H1 (cell line): Measurements from ENCODE around the gene SLC25A42. TPM values are rescaled to one million over a fixed set of nuclear protein-coding genes. Genes with fewer than 3 reads are reported as not detected.

Source experiments
- CREB1 ChIP-seq: IDR thresholded peaks from 2 replicates; pipeline ENCODE4 v1.6.1; 2012; ENCODE audit warnings: inconsistent platforms
- JUND ChIP-seq: IDR thresholded peaks from 2 replicates; pipeline ENCODE4 v1.6.1; 2011; ENCODE audit warnings: mild to moderate bottlenecking, improper control_type of control experiment, low read length
- NANOG ChIP-seq: IDR thresholded peaks from 2 replicates; pipeline ENCODE4 v1.6.1; 2011; ENCODE audit warnings: low read length, low read depth, mild to moderate bottlenecking, inconsistent platforms; ENCODE audit not compliant: insufficient read depth, poor library complexity, severe bottlenecking
- SIN3A ChIP-seq, 2 experiments: IDR thresholded peaks in 1 of 2; conservative IDR thresholded peaks in 1 of 2; 2 replicates each; pipeline ENCODE4 v1.6.1; 2011 to 2012; ENCODE audit warnings: low read length in 2 of 2, improper control_type of control experiment in 1 of 2, low read depth in 1 of 2, mild to moderate bottlenecking in 1 of 2
- polyA plus RNA-seq, 7 experiments: library from polyadenylated mRNA; depleted of rRNA in 3 of 7; stranded (reverse) in 5 of 7; unstranded in 2 of 7; fragments of >200 nt in 5 of 7; fragments of 200-250 nt in 2 of 7; gene quantifications; 1 replicate in 5 of 7; 2 replicates in 1 of 7; 4 replicates in 1 of 7; pipeline versions ENCODE4 v1.2.1 to v1.2.3, GENCODE V29; 2011 to 2013; ENCODE audit warnings: missing spikeins in 2 of 7, mixed read lengths in 2 of 7
- total RNA-seq: library from RNA; stranded (reverse); fragmentation: NEBNext Ultra II Directional; extraction: Animal tissue kit (Norgen Biotek cat#: 25700); gene quantifications from 2 replicates; pipeline ENCODE4 v1.2.1, GENCODE V29; 2021

The SLC25A42 gene
- total and polyA plus RNA-seq, 2 of the 8 experiments (the other 6 are each of a cell fraction or from before 2014, with no cell fraction given): 5.9 to 6.2 TPM

DNA sequence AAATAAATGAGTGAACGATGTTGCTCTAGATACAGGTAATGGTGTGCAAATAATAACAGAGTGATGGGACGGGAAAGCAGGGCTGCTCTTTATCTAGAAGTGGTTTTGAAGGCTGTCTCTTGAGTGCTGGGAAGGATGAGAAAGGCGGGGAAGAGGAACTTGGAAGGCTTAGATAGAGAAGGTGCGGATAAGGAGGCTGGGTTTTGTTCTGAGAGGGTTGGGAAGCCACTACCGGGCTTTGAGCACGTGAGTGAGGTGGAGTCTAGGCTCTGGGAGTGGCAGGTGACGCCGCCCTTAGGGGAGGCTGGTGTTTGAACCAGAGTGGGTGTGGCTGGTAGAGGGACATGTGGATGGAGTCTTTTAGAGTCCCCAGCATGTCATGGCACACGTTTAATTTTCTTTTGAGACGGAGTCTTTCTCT lies 29.6 kb upstream of the SLC25A42 start (continued):
- TF ChIP-seq SIN3A (conservative IDR thresholded peaks at IDR 0.05 in 1 of 2, IDR thresholded peaks at IDR 0.05 in 1 of 2; ENCODE audit: low read depth in 1 of 2, low read length in 2 of 2): 0 out of 4 replicates have a peak, but pooled peaks of 1 of the 2 experiments have one; percentile 68
- peak; percentile 48 for TF ChIP-seq CREB1
- TF ChIP-seq NANOG: no peak
- TF ChIP-seq JUND: no peak
